GM19351 (cell line): ENCODE results near the gene FOXD2.
A peak's percentile ranks its signal among the peaks of the same experiment; 100 is the strongest.

Experiments
- ATAC-seq: cut with Tn5 transposase; IDR thresholded peaks from one replicate; pipeline ENCODE4 v1.9.1; 2021; ENCODE audit warnings: mild to moderate bottlenecking, moderate library complexity; ENCODE audit not compliant: unreplicated experiment

Gene FOXD2

DNA sequence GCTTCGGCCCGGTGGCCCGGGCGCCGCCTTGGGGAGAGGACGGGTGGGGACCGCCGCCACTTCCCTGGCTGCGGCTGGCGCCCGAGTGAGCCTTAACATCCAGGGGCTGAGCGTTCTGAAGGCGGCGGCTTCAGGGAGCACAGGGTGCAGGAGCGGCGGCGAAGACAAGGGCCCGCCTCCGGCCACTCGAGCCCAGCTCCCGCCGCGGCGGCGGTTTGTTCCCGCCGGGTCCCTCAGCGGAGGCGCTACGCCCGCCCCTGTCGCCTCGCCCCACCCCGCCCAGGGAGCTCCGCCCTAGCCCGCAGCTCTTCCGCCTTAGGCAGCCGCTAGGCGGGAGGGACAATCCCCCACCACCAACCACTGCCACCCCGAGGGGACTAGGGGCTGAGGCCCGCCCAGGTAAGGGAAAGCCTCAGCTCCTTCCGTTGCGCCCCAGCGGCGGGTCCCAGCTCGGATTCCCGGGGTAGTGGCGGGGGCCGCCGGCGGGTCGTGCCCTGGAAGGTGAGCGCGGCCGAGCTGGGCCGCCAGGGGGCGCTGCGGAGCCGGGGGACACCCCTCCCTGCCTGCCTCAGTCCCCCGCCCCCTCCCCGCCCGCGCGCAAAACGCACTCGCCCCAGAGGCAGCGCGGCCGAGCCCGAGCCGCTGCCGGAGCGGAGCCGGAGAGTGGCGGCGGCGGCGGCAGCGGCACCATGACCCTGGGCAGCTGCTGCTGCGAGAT is at the start of gene FOXD2:
Gene FOXD2, plus strand, starts transcription at position 598 of the 718 bp plus-strand sequence. Its CDS starts 92 bp downstream, at position 690.
- peak; percentile 80 for ATAC-seq

GRCh38 chr1:47388891-47389238 is 49.0 kb upstream of the FOXD2 start:
- peak; percentile 87 for ATAC-seq

DNA sequence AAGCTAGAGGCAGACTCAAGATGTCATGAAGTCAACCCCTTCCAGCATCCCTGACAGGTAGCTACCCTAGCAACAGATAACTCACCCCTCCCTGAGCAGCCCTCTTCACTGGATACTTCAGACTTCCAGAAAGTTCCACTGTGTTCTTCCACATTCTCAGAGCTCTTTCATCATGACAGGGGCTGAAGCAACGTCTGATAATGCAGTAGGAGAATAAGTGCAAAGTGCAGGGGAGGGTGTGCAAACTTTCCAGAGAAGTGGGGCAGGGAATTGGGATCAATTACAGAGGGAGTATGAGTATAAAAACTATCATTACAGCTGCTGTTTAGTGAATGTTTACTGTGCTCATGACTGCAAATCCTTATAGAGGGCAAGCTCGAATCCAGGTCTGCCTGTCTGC is 48.1 kb upstream of the FOXD2 start:
- no peak for ATAC-seq

- ATAC-seq = no peak
Measured at GRCh38 chr1:47390843-47391242, 47.0 kb upstream of the FOXD2 start.

DNA sequence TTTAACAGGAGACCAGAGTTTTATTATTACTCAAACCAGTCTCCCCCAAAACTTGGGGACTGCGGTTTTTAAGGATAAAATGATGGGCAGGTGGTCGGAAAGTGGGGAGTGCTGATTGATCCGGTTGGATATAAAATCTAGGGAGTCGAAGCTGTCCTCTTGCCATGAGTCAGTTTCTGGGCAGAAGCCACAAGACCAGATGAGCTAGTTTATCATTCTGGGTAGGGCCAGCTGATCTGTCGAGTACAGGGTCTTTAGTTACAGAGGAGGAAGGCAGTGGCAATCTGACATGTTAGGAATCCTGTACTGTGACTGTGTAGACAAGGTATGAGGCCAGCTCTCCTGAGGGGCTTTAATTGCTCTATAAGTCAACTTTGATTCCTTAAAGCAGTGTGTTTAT is 44.7 kb upstream of the FOXD2 start:
- no peak for ATAC-seq

DNA sequence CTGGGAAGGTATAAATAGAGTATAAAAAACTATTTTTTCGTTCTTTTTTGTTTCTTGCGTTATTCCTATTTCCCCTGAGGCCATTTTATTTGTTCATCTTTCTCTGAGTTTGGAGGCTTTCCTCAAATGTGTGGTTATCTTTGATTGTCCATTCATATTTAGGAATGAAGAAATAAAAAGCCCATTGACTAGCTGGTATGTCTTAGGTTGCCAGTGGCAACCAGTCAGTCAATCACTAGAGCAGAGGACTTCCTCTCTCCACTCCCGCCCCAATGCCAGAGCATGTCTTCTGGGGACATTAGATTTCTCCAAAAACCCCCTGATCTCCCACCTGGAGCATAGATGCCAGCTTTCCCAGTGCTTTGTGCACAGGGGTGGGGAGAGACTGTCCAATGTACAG is 42.4 kb upstream of the FOXD2 start:
- no peak for ATAC-seq

GRCh38 chr1:47396671-47397196 is 41.1 kb upstream of the FOXD2 start:
- no peak for ATAC-seq

DNA sequence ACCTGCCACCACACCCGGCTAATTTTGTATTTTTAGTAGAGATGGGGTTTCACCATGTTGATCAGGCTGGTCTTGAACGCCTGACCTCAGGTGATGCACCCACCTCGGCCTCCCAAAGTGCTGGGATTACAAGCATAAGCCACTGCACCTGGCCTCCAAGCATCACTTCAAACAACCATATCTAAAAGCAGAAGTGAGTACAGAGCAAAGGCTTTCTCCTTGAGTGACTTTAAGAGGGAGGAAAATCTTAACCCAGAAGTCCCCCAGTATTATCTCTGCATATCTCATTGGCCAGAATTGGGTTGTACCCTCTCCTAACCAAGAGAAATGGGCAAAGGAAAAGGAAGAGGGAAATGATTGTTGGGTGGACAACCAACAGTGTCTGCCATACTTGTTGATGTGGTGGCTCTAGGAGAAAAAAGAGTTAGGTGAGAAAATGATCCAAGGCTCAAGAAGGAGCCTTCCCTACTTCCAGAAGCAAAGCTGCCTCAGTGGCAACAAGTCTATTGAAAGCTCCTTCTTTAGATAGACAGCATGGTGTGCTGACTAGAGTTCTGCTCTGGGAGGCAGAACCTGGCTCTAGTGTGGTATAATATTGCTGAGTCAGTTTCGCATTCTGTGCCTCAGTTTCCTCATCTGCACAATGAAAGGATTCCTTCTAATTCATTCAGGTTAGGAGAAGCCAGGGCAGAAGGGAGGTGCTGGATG is 38.6 kb upstream of the FOXD2 start:
- peak; percentile 79 for ATAC-seq

GRCh38 chr1:47399846-47400155 is 38.0 kb upstream of the FOXD2 start:
- no peak for ATAC-seq

- ATAC-seq = no peak
Measured at GRCh38 chr1:47401761-47402160, 36.1 kb upstream of the FOXD2 start.

DNA sequence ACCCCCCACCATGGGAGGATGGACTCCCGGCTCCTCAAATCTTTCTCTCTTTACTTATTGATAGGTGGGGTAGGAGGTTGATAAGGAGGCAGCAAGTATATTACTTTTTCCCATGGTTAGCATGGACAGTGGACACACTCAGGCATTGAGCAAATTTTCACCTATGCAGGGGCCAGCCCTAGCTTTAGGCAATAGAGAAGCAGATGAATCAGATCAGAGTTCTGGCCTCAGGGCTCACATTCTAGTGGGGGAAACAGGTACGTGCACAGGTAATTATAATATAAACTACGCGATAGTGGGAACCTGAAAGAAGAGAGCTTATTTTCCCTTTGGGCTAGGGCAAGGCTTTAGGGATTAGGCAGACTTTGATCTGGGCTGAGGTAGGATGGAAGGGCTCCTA is 35.3 kb upstream of the FOXD2 start:
- no peak for ATAC-seq

DNA sequence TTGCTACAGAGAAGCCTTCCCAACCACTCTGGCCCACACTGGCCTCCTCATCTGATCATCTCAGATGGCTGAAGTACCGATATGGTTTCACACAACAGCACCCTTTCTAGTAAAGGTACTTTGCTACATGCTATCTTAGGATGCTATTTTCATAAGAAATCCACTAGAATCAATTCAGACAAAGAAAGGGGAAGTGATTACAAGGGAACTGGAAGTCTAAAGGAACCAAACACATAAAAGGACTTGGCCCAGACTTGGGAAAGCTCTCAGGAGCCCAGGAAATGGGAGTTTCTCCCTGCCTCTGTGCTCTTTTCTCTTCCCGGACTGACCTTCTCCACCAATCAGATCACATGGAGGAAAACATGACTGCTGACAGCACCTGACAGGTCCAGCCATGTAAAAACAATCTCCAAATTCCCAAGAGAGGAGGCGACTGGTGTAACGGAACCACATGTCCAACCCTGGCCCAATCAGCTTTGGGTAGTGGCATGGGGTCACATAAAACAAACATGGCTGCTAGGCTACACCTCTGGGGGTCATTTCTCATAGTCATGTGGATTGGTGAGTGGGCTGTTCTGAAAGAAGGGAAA is 34.4 kb upstream of the FOXD2 start:
- no peak for ATAC-seq

GRCh38 chr1:47405697-47406096 is 32.1 kb upstream of the FOXD2 start:
- no peak for ATAC-seq

DNA sequence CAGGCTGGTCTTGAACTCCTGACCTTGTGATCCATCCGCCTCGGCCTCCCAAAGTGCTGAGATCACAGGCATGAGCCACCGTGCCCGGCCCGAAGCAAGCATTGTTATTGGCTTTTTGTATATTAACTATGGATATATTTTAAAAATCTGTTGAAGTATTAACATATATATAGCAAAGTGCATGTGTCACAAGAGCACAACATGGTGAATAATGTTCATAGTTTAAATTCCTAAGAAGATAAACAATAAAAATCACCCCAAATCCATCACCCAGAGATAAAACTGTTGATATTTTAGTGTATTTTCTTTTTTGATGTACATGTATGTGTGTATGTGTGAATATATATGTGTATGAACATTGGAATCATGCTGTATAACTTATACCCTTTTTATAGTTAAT is 30.9 kb upstream of the FOXD2 start:
- no peak for ATAC-seq

GRCh38 chr1:47407481-47407880 is 30.4 kb upstream of the FOXD2 start:
- ATAC-seq = no peak

DNA sequence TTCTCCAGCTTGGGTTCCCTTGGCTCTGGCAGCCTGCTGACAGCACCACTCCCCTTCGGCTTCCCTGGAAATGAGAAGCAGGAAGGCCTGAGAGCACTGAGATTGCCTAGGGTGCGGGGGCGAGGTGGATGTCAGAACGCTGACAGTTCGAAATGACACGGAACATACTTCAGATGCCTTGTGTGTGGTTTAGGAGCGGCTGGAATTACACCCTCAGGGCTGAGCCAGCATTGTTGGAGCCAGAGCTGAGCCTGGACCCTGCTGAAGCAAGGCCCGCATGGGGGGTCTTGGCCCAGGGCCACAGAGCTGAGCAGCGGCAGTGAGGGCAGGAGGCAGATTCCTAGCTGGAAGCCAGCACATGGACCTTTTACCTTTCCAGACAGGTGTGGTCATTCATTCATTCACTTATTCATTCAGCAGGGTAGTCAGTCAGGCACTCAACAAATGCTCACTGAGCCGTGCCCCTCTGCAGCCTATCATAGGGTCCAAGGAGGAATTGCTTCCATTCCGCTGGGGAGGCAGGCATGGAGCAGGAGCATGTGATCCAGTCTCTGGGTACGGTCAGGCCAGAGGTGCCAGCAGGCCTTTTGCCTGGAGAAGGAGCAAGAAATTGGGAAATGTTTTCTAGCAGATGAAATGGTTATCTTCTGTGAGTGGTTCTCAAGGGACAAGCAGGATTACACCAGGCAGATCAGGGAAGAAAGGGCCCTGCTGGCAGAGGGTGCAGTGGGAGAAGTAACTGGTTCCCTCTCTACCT is 28.4 kb upstream of the FOXD2 start:
- ATAC-seq = no peak

GRCh38 chr1:47410068-47410455 is 27.8 kb upstream of the FOXD2 start:
- no peak for ATAC-seq

- no peak for ATAC-seq
Measured at GRCh38 chr1:47411436-47411835, 26.4 kb upstream of the FOXD2 start.

GRCh38 chr1:47412437-47412836 is 25.4 kb upstream of the FOXD2 start:
- no peak for ATAC-seq

GRCh38 chr1:47415728-47416318 is 22.0 kb upstream of the FOXD2 start, which contains the start of gene FOXE3:
TSS of gene FOXE3 (plus strand) at chr1:47416285. CDS start at chr1:47416316, 31 bp downstream.
- ATAC-seq = no peak
